Vagina (tissue), 2 donors: ENCODE measurements around the gene L3MBTL1. TPM values are rescaled to one million over a fixed set of nuclear protein-coding genes. Genes with fewer than 3 reads are reported as not detected.

Experiments
- DNase-seq, 2 donors: peaks; one replicate each; pipeline ENCODE4 v3.0.0-alpha.2; 2017; ENCODE audit errors: extremely low spot score in 2 of 2
- H3K27ac ChIP-seq: fragments of 200-600 bp; sonication (generic); one replicate; pipeline ENCODE4 v1.5.1; 2019
- H3K27me3 ChIP-seq: fragments of 200-600 bp; sonication (generic); one replicate; pipeline ENCODE4 v1.5.1; 2019
- H3K36me3 ChIP-seq, 2 donors: fragments of 200-600 bp; sonication (generic); one replicate each; pipeline ENCODE4 v1.5.1; 2017 to 2019
- H3K4me1 ChIP-seq: fragments of 200-600 bp; sonication (generic); one replicate; pipeline ENCODE4 v1.5.1; 2019
- H3K4me3 ChIP-seq, 2 donors: fragments of 200-600 bp; sonication (generic); 1 replicate in 1 of 2; 2 replicates in 1 of 2; pipeline ENCODE4 v1.5.1; 2016 to 2019
- H3K9me3 ChIP-seq: fragments of 200-600 bp; sonication (generic); one replicate; pipeline ENCODE4 v1.5.1; 2019
- CTCF ChIP-seq, 3 experiments: fragments of 450-650 bp in 2 of 3; fragments of 200-600 bp in 1 of 3; sonication (generic) in 1 of 3; IDR thresholded peaks; one replicate each; pipeline ENCODE4 v1.5.1; 2017 to 2019; ENCODE audit warnings: antibody characterized with exemption in 3 of 3, mild to moderate bottlenecking in 2 of 3, moderate library complexity in 2 of 3
- POLR2A ChIP-seq, 2 donors: fragments of 450-650 bp; IDR thresholded peaks; one replicate each; pipeline ENCODE4 v1.6.1; 2017; ENCODE audit warnings: antibody characterized with exemption in 2 of 2, mild to moderate bottlenecking in 2 of 2, moderate library complexity in 2 of 2
- POLR2AphosphoS5 ChIP-seq, 2 donors: sonication (generic); formaldehyde crosslinking; IDR thresholded peaks; one replicate each; pipeline ENCODE4 v1.9.0; 2017; ENCODE audit warnings: antibody characterized with exemption in 2 of 2, mild to moderate bottlenecking in 2 of 2, low read depth in 1 of 2; ENCODE audit not compliant: insufficient read depth in 1 of 2
- intact Hi-C: fragments of 100-400 bp; cut with DNase I; formaldehyde crosslinking; loops from one replicate; pipeline ENCODE4 v1.15.1; 2023
- total RNA-seq: library from RNA; depleted of rRNA; stranded (reverse); fragments of >200 nt; gene quantifications from one replicate; pipeline ENCODE4 v1.2.3, GENCODE V29; 2016

L3MBTL1 gene
- total RNA-seq, 1 donor from 2014 or later: 20.9 TPM

- TF ChIP-seq CTCF (IDR thresholded peaks at IDR 0.05) (no peak), POLR2A (IDR thresholded peaks at IDR 0.05) (no peak), POLR2AphosphoS5 (IDR thresholded peaks at IDR 0.05; ENCODE audit: insufficient read depth in 1 of 2, low read depth in 1 of 2) (no peak)
- no peak for DNase-seq
- intact Hi-C loops: no loop called here
- no peaks in the 10 kb centered on the region for H3K27me3 ChIP-seq
- H3K4me1 ChIP-seq: no peaks in the 10 kb centered on the region
- peaks cover 0 to 5% of the 10 kb centered on the region in 2 donors for H3K36me3 ChIP-seq
- no peak overlapping the region for H3K27ac ChIP-seq
- no peak overlapping the region for H3K4me3 ChIP-seq
- no peaks in the 10 kb centered on the region for H3K9me3 ChIP-seq
Observed at GRCh38 chr20:43534791-43535350, 27.4 kb downstream of the L3MBTL1 start.

GRCh38 chr20:43535370-43536004 lies 28.0 kb downstream of the L3MBTL1 start:
- H3K4me1 ChIP-seq: no peaks in the 10 kb centered on the region
- H3K27ac ChIP-seq: no peak overlapping the region
- H3K36me3 ChIP-seq: peaks cover 0 to 5% of the 10 kb centered on the region in 2 donors
- no peak overlapping the region for H3K4me3 ChIP-seq
- no peaks in the 10 kb centered on the region for H3K27me3 ChIP-seq
- TF ChIP-seq CTCF (IDR thresholded peaks at IDR 0.05) (no peak), POLR2AphosphoS5 (IDR thresholded peaks at IDR 0.05; ENCODE audit: insufficient read depth in 1 of 2, low read depth in 1 of 2) (no peak), POLR2A (IDR thresholded peaks at IDR 0.05) (no peak)
- intact Hi-C loops: no loop called here
- DNase-seq: peak in 1 of 2 donors; percentile 55
- no peaks in the 10 kb centered on the region for H3K9me3 ChIP-seq

- H3K36me3 ChIP-seq: peaks cover 0 to 5% of the 10 kb centered on the region in 2 donors
- H3K27me3 ChIP-seq: no peaks in the 10 kb centered on the region
- intact Hi-C loops: no loop called here
- no peak overlapping the region for H3K4me3 ChIP-seq
- H3K4me1 ChIP-seq: no peaks in the 10 kb centered on the region
- TF ChIP-seq POLR2A (IDR thresholded peaks at IDR 0.05): no peak
- no peak for TF ChIP-seq CTCF (IDR thresholded peaks at IDR 0.05)
- no peak for TF ChIP-seq POLR2AphosphoS5 (IDR thresholded peaks at IDR 0.05; ENCODE audit: insufficient read depth in 1 of 2, low read depth in 1 of 2)
- no peak overlapping the region for H3K27ac ChIP-seq
- peak in 1 of 2 donors; percentile 84 for DNase-seq
- H3K9me3 ChIP-seq: no peaks in the 10 kb centered on the region
Observed at GRCh38 chr20:43536041-43536816, 28.7 kb downstream of the L3MBTL1 start.

GRCh38 chr20:43536817-43537440 lies 29.4 kb downstream of the L3MBTL1 start:
- Histone ChIP-seq H3K4me1 (no peaks in the 10 kb centered on the region), H3K27ac (no peak overlapping the region), H3K4me3 (no peak overlapping the region), H3K36me3 (peaks cover 0 to 5% of the 10 kb centered on the region in 2 donors), H3K27me3 (no peaks in the 10 kb centered on the region), H3K9me3 (no peaks in the 10 kb centered on the region)
- no peak for DNase-seq
- intact Hi-C loops: no loop called here
- TF ChIP-seq POLR2AphosphoS5 (IDR thresholded peaks at IDR 0.05; ENCODE audit: insufficient read depth in 1 of 2, low read depth in 1 of 2) (no peak), POLR2A (IDR thresholded peaks at IDR 0.05) (no peak), CTCF (IDR thresholded peaks at IDR 0.05) (no peak)
